ENCODE data around the gene RUSC2. TPM values are rescaled to one million over a fixed set of nuclear protein-coding genes. Genes with fewer than 3 reads are reported as not detected.

The RUSC2 gene
- total and polyA plus RNA-seq, 2 of the 4 experiments (the other 2 are of a cell fraction), result 17.4 to 35.4 TPM

DNA sequence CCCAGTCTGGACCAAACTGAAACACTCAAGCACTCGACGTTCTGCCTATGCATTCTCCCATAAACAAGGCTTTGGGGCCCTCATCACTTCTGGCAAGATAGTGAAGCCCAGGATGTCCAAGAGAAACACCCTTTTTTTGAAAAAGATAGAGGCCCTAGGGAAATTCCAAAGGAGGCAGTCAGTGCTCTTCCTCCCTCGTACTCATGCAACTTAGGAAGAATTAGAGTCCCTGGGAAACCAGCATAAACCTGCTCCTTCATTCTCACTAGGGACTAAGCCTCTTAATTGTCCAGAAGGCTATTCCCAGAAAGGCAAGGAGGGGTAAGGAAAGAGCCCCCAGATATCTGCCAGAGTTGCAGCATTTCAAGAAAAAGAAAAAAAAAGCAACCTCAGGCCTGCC is 7.8 kb upstream of the RUSC2 start:
- H3K27me3 ChIP-seq (ENCODE audit: control insufficient read depth, insufficient read depth, low read length), result peaks cover 3% of the 10 kb centered on the region; the same call in 1 of the 2 replicates
- peak overlapping the region; percentile 5; the same call in 1 of the 2 replicates for H4K5ac ChIP-seq (ENCODE audit: low read depth, low read length)
- H3K79me1 ChIP-seq (ENCODE audit: low read depth in 1 of 2, low read length in 2 of 2), result no peaks in the 10 kb centered on the region
- no peaks in the 10 kb centered on the region for H3K36me3 ChIP-seq (ENCODE audit: control insufficient read depth, insufficient read depth, low read length)
- no peak overlapping the region for H2BK15ac ChIP-seq (ENCODE audit: low read depth, low read length)
- TF ChIP-seq POLR2A (IDR thresholded peaks at IDR 0.05; ENCODE audit: low read depth, low read length) (no peak), MAFK (IDR thresholded peaks at IDR 0.05; ENCODE audit: low read depth, low read length) (no peak), CEBPB (IDR thresholded peaks at IDR 0.05; ENCODE audit: low read depth, low read length) (no peak), NFE2L2 (IDR thresholded peaks at IDR 0.05; ENCODE audit: low read depth, low read length) (no peak), MXI1 (IDR thresholded peaks at IDR 0.05; ENCODE audit: borderline replicate concordance, low read depth, low read length) (no peak), BHLHE40 (IDR thresholded peaks at IDR 0.05; ENCODE audit: low read depth, low read length) (no peak), RAD21 (IDR thresholded peaks at IDR 0.05; ENCODE audit: low read length) (no peak)
- TF ChIP-seq, protein P1, sequence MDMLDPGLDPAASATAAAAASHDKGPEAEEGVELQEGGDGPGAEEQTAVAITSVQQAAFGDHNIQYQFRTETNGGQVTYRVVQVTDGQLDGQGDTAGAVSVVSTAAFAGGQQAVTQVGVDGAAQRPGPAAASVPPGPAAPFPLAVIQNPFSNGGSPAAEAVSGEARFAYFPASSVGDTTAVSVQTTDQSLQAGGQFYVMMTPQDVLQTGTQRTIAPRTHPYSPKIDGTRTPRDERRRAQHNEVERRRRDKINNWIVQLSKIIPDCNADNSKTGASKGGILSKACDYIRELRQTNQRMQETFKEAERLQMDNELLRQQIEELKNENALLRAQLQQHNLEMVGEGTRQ (IDR thresholded peaks at IDR 0.05; ENCODE audit: low read depth, low read length), result no peak
- H3K4ac ChIP-seq (ENCODE audit: low read depth, low read length), result no peak overlapping the region
- H4K91ac ChIP-seq (ENCODE audit: insufficient read depth, low read depth, low read length), result no peak overlapping the region
- ATAC-seq (ENCODE audit: low read depth) (no peak; the same call in 1 of the 2 replicates), DNase-seq (peak; percentile 19)
- H2AK5ac ChIP-seq (ENCODE audit: low read depth, low read length), result no peak overlapping the region
- H3K27ac ChIP-seq (ENCODE audit: insufficient read depth, low read length), result no peak overlapping the region
- H2AFZ ChIP-seq (replicated peaks; ENCODE audit: low read length, poor library complexity), result peak overlapping the region; percentile 26
- in situ Hi-C loops (cut with MboI; ENCODE audit: low sequenced_read_pairs), result no loop called here
- H4K8ac ChIP-seq (ENCODE audit: low read depth in 2 of 2, low read length in 2 of 2), result no peak overlapping the region
- no peak overlapping the region for H3K56ac ChIP-seq (ENCODE audit: extremely low read depth, insufficient read depth, low read length)
- peaks cover 4% of the 10 kb centered on the region; the same call in 1 of the 2 replicates for H3K4me1 ChIP-seq (ENCODE audit: control insufficient read depth, insufficient read depth, low read length)
- CTCF ChIA-PET, result no interaction called here
- no peaks in the 10 kb centered on the region for H3K9me1 ChIP-seq (ENCODE audit: insufficient read depth, low read length)
- intact Hi-C loops (cut with micrococcal nuclease), result loop anchor here (10.0 kb wide), 1 partner anchor 173 kb away; the partner anchor contains the start of genes CCDC107, RMRP and SIT1
- POLR2A ChIA-PET (ENCODE audit: unreplicated experiment), result no interaction called here
- dilution Hi-C loops (cut with HindIII; ENCODE audit: low sequenced_read_pairs, unreplicated experiment), result no loop called here
- H3K9me3 ChIP-seq (ENCODE audit: control insufficient read depth, insufficient read depth, low read length), result no peaks in the 10 kb centered on the region
- no TSS peak for BruUV-seq (replicated peaks)
- no peak overlapping the region for H3K4me3 ChIP-seq (ENCODE audit: insufficient read depth, low read depth, low read length)
- no CpG with 5 or more reads among the region's 3 CpGs for WGBS, 2 experiments (ENCODE audit: extremely low coverage in 2 of 2, insufficient read length in 1 of 2)
- H2AK9ac ChIP-seq (replicated peaks; ENCODE audit: low read depth, low read length, poor library complexity), result no peak overlapping the region
- no peak overlapping the region for H3K23ac ChIP-seq (ENCODE audit: low read depth, low read length)
- H2BK5ac ChIP-seq (ENCODE audit: low read depth, low read length, poor library complexity, severe bottlenecking), result no peak overlapping the region
- no peaks in the 10 kb centered on the region for H4K20me1 ChIP-seq (ENCODE audit: insufficient read depth, low read length)
- H3K18ac ChIP-seq (ENCODE audit: low read depth, low read length), result no peak overlapping the region
- H2BK120ac ChIP-seq (ENCODE audit: low read depth, low read length), result no peak overlapping the region
- no peak overlapping the region for H3K14ac ChIP-seq (replicated peaks; ENCODE audit: low read depth, low read length)
- no peak overlapping the region for H3K9ac ChIP-seq (ENCODE audit: low read depth, low read length)
- peak overlapping the region; percentile 15; the same call in 1 of the 2 replicates for H3K4me2 ChIP-seq (ENCODE audit: low read depth, low read length)
- no peak overlapping the region for H2BK20ac ChIP-seq (ENCODE audit: low read depth, low read length)

Data from IMR-90 (cell line).